Calu3 (cell line): Measurements from ENCODE around the gene HMGXB4. TPM values are rescaled to one million over a fixed set of nuclear protein-coding genes. Genes with fewer than 3 reads are reported as not detected.

Experiments used
- BruUV-seq: library from RNA; stranded (reverse); fragments of 400-500 nt; replicated peaks from 2 replicates; lab custom pipeline; 2021; lab: Mats Ljungman, UMichigan
- CTCF ChIA-PET: fragments of 300-600 bp; sonication (Branson Sonifier 250); formaldehyde crosslinking; loops from one replicate; lab custom pipeline; 2022; ENCODE audit warnings: antibody characterized with exemption; lab: Charles Lee
- DNase-seq: peaks from one replicate; pipeline ENCODE4 v3.0.0; 2022
- H3K27ac Mint-ChIP-seq: one replicate; pipeline ENCODE4 v1.8.0; 2022; ENCODE audit warnings: mixed read lengths; ENCODE audit not compliant: unreplicated experiment
- H3K27me3 Mint-ChIP-seq: one replicate; pipeline ENCODE4 v1.8.0; 2022; ENCODE audit warnings: mixed read lengths; ENCODE audit not compliant: unreplicated experiment
- H3K36me3 Mint-ChIP-seq: one replicate; pipeline ENCODE4 v1.8.0; 2022; ENCODE audit warnings: mild to moderate bottlenecking, moderate library complexity, mixed read lengths; ENCODE audit not compliant: insufficient read depth, unreplicated experiment
- H3K4me1 Mint-ChIP-seq: one replicate; pipeline ENCODE4 v1.8.0; 2022; ENCODE audit warnings: mild to moderate bottlenecking, low read depth, mixed read lengths; ENCODE audit not compliant: unreplicated experiment
- H3K4me3 Mint-ChIP-seq: one replicate; pipeline ENCODE4 v1.8.0; 2022; ENCODE audit warnings: mild to moderate bottlenecking, low read depth, moderate library complexity, mixed read lengths; ENCODE audit not compliant: unreplicated experiment
- H3K9me3 Mint-ChIP-seq: one replicate; pipeline ENCODE4 v1.8.0; 2022; ENCODE audit warnings: low read depth, mixed read lengths; ENCODE audit not compliant: unreplicated experiment
- CTCF ChIP-seq: fragments of 200-600 bp; IDR thresholded peaks from one replicate; pipeline ENCODE4 v1.8.0; 2022; ENCODE audit warnings: antibody characterized with exemption; ENCODE audit not compliant: unreplicated experiment
- intact Hi-C: fragments of 100-400 bp; cut with micrococcal nuclease; formaldehyde crosslinking; loops from one replicate; pipeline ENCODE4 v1.10.0; 2022; ENCODE audit not compliant: unreplicated experiment
- microRNA-seq: library from miRNA; unstranded; fragments of <30 nt; microRNA quantifications from one replicate; pipeline ENCODE4 v1.2.0, GENCODE V29; 2022
- total RNA-seq: library from RNA; stranded (reverse); gene quantifications from 2 replicates; pipeline ENCODE4 v1.2.3, GENCODE V29; 2022

Gene HMGXB4
- total RNA-seq, 1 experiment from 2014 or later, result 37.5 TPM

- peaks cover 43% of the 10 kb centered on the region for H3K36me3 Mint-ChIP-seq
- H3K9me3 Mint-ChIP-seq, result no peaks in the 10 kb centered on the region
- DNase-seq, result no peak
- H3K4me1 Mint-ChIP-seq, result no peaks in the 10 kb centered on the region
- H3K4me3 Mint-ChIP-seq, result no peak overlapping the region
- CTCF ChIA-PET, result interaction anchor here (0.6 kb wide), 1 partner anchor 13 kb away, joined by 3 read pairs; no protein-coding TSS in a partner anchor
- no peak for TF ChIP-seq CTCF
- H3K27me3 Mint-ChIP-seq, result no peaks in the 10 kb centered on the region
- intact Hi-C loops, result no loop called here
- H3K27ac Mint-ChIP-seq, result no peak overlapping the region
- BruUV-seq, result no TSS peak
Observed at GRCh38 chr22:35343664-35344550, 86.6 kb downstream of the HMGXB4 start.

DNA sequence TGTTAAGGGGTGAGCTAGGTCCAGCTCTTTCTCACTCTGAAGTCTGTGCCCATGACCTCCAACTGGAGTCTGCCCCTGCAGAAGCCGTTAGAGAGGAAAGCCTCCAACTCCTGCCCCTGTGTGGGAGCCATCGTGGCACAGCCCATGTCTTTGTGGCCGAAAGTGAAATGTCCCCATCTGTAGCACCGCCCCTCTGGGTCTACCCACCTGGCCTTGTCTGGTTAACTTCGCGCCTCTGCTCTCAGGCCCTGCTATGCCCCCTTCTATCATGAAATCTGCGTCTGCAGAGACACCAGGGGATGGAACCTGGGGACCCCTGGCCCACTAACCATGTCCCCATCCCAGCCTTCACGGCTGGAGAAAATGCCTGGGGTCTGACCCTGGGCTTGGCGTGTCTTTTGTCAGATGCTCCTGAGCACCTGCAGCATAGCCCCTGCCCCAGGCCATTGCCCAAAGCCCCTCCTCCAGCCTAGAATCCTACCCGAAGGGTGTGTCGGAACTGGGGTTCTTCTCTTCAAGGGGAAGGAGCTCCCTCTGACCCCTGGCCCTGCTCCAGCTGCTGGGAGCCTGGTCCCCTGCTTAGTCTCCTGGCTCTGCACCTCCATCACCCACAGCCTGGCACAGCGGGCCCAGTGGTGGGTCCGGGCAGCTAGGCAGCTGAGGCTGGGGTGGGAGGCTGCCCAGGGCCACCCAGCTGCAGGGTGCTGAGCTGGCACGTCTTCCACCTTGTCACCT, 87.8 kb downstream of the HMGXB4 start:
- no peak overlapping the region for H3K27ac Mint-ChIP-seq
- no peak for DNase-seq
- H3K27me3 Mint-ChIP-seq, result no peaks in the 10 kb centered on the region
- peaks cover 39% of the 10 kb centered on the region for H3K36me3 Mint-ChIP-seq
- TF ChIP-seq CTCF, result no peak
- H3K9me3 Mint-ChIP-seq, result no peaks in the 10 kb centered on the region
- CTCF ChIA-PET, result no interaction called here
- no peak overlapping the region for H3K4me3 Mint-ChIP-seq
- BruUV-seq, result no TSS peak
- H3K4me1 Mint-ChIP-seq, result peaks cover under 1% of the 10 kb centered on the region
- intact Hi-C loops, result no loop called here

Small RNA genes within 50 kb of the gene (microRNA-seq; reads per million reads assigned to microRNA genes)
- gene MIR3909, result 3.5 reads per million, percentile 4 among the genes with 10 or more reads in this experiment
- not detected for gene MIR6069

Other genes with a start within 250 kb of the HMGXB4 start
- gene ISX, start 191.3 kb upstream of the HMGXB4 start, total RNA-seq, result not detected in 2 replicates
- 49.1 and 50.0 TPM in 2 replicates for gene TOM1, start 42.4 kb downstream of the HMGXB4 start, total RNA-seq
- 0.73 and 0.85 TPM in 2 replicates for gene HMOX1, start 123.6 kb downstream of the HMGXB4 start, total RNA-seq
- gene MCM5, start 142.6 kb downstream of the HMGXB4 start, total RNA-seq, result 88.4 and 93.0 TPM in 2 replicates